DMS 273 treated with DMSO at 0.1 percent for 48 hours (cell line): Measurements from ENCODE around the gene FGFR2.
"Not testable (repeated sequence)": the region's sequence is repeated elsewhere in the genome, so short reads cannot be mapped to it uniquely, and the experiment has no call there.

ENCODE experiments used
- DNase-seq: peaks from one replicate; lab custom pipeline; 2025; lab: John Stamatoyannopoulos, UW

The FGFR2 gene

GRCh38 chr10:121524157-121524817 lies 74.0 kb downstream of the FGFR2 start:
- no peak for DNase-seq

GRCh38 chr10:121522831-121523230 lies 75.4 kb downstream of the FGFR2 start:
- DNase-seq: no peak

GRCh38 chr10:121521794-121522556 lies 76.3 kb downstream of the FGFR2 start:
- no peak for DNase-seq

DNA sequence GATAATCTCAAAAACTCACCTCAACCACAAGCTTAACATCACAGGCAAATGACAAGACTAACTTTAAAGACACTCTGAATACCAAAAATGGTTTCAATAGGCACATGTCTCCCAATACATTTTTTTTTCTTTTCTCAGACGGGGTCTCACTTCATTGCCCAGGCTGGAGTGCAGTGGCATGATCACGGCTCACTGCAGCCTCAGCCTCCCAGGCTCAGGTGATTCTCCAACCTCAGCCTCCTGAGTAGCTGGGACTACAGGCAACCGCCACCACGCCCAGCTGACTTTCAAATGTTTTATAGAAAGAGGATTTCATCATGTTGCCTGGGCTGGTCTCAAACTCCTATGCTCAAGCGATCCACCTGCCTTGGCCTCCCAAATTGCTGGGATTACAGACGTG lies 77.7 kb downstream of the FGFR2 start:
- DNase-seq: not testable (repeated sequence)

- DNase-seq: no peak
These were observed 78.2 kb downstream of the FGFR2 start for GRCh38 chr10:121519901-121520493.

DNA sequence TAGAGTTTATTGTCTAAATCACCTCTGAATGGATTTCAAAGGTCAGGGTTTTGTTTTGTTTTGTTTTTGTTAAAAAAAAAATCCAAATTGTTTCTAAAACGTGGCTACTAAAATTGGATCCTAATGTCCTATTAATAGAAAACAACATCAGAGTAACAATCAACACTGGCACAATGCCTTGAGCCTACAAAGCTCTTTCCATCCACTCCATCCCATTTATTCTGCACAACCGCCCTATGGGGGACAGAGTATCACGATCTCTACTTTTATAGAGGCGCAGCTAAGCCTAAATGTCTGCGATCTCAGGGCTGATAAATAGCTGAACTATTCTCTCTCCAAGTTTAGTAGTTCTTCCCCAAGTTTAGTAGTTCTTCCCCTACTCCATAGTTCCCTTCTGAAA lies 78.8 kb downstream of the FGFR2 start:
- no peak for DNase-seq

- DNase-seq: no peak
These were observed 79.9 kb downstream of the FGFR2 start for GRCh38 chr10:121518333-121518732.

DNA sequence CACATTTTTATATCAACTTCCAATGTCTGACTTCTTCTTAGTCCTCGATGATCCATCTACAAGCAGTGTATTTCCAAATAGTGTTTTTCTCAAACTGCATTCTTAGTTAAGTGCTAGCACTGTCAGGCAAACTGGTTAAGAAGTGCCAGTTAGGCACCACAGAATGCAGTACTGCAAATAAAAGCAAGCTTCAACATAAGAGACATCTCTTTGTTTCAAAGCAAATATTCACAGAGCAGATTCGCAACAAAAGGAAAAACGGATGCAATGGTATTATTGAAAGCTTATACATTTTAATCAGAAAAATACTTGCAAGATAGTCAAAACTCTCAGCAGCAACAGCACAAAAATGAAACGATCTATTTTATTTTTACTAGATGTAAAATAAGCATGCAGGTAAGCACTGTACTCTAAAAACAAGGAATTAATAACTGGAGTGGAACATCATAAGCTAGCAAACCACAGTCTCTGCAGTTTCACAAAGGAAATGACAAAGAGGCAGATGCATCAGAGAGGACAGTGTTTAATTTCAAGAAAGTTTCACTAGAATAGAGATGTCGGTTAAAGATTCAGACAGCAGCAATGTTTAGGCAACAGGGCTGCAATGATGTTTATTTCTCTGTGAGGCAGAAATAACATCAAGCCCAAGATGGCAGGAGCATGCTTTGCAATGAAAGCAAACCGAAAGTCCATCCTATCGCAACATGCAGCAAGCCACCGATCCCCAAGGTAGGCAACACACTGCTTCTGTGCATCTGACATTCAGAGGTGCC lies 82.0 kb downstream of the FGFR2 start:
- DNase-seq: no peak

- DNase-seq: no peak
These were observed 83.9 kb downstream of the FGFR2 start for GRCh38 chr10:121514141-121514865.

DNA sequence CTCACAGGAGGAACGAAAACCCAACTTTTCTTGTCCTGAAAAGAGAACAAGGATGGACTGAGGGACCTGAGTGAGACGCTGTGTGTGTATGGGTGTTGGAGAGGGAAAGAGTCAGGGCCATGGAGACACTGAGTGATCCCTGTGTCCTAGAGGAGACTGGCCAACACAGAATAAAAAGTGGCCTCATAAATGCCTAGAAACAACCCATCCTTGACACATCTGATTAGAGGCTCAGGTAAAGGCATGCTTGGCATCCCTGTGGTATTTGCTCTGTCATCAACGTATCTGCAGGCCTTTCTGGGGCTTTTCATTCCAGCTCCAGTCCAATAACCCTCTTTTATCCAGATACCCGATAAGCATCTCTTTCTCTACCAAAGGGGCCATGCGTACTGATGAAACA lies 86.3 kb downstream of the FGFR2 start:
- DNase-seq: no peak

GRCh38 chr10:121511460-121511859 lies 86.8 kb downstream of the FGFR2 start:
- DNase-seq: no peak

- DNase-seq: no peak
These were observed 88.0 kb downstream of the FGFR2 start for GRCh38 chr10:121510201-121510771.

DNA sequence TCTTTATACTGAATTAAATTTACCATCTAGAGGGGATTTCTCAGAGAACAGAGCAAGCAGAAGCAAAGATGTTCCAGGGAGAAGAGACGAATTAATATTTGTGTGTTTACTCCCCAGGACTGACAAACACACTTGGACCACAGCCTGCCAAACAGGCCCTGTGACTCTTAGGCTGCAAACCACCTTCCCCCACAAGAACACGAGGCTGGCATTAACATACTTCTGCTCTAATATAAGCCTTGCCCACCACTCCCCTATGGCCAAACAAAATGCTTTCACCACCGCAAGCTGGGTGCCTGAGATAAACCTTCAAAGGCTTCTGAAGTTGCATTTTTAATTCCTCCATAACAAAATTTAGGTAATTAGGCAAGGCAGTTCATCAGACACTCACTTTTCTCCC lies 88.4 kb downstream of the FGFR2 start:
- DNase-seq: no peak

DNA sequence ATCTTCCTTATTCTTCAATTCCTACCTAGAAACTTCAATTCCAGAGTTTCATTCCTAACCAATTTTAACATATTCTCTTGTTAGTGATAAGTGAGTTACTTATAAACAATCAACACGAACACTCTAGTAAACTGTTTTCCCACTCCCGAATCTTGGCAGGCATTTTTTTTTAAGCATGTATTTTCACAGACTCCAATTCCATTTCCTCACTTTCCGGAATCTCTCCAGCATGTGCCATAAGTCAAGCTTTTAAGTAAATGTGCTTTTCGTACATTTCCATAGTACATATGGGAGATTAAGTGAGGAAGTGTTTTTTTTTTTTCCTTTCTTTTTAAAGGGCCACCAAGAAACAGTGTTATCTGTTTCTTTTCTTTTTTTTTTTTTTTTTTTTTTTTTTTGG lies 89.1 kb downstream of the FGFR2 start:
- no peak for DNase-seq

GRCh38 chr10:121503587-121504051 lies 94.6 kb downstream of the FGFR2 start:
- DNase-seq: no peak

DNA sequence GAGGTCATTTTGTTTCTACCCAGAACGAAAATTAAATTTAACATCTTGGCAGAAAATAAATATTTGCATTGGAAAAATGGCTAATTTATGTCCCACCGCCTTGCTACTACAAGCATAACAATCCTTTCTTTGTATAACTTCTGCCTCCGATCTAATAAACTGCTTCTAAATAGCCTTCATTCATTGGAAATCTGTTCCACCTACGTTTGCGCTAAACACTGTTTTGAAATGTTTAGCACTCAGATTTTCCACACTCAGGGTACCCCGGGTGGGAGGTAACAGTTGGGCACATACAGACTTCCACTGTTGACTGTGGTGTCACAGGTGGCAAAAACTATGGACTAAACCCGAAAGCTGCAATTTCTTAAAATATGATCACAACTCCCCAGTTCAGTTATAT lies 96.4 kb downstream of the FGFR2 start:
- DNase-seq: no peak

DNA sequence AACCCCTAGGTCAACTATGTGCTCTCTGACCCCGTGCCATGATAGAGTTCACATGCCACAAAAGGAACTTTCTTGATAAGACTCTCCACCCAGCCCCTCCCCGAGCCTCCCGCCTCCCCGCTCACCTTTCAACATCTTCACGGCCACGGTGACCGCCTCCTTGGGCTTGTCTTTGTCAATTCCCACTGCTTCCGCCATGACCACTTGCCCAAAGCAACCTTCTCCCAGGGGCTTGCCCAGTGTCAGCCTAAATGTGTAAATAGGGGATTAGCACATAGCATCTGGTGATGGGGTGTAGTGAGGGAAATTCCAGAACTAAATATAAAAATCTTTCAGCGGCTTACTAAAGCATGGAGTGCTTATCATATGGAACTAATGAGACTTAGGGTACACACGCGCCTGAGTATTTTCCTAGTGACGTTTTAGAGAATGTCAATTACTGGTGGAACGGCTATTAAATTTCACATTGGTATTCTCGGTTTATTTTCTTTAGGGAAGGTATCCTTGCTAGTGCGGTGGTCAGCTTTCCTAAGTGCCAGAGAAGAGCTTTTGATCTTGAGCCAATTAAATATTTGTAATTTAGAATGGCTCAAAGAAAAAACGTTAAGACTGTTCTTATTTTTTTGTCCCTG lies 97.4 kb downstream of the FGFR2 start:
- no peak for DNase-seq

GRCh38 chr10:121497513-121498470 lies 100.5 kb downstream of the FGFR2 start:
- peak; percentile 28 for DNase-seq

DNA sequence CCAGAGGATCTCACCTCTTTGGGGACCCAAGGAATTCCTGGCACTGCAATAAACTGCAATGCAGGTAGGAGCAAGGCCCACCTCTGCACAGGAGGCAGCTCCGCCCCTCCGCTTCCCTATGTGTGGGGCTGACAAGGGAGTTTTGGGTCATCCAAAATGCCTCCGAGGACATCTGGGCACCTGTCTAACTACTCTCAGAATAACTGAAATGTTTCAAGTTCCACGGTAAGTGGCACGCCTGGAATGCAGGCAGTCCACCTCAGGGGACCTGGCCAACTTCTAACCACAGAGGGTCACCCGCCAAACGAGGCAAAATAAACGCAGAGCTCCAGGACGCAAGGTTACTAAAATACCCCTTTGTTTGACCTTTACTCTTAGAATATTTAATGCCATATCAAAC lies 102.5 kb downstream of the FGFR2 start:
- no peak for DNase-seq

GRCh38 chr10:121494296-121494695 lies 103.9 kb downstream of the FGFR2 start:
- no peak for DNase-seq
